Vagina (tissue), 2 donors: ENCODE data around the gene HEG1. TPM values are rescaled to one million over a fixed set of nuclear protein-coding genes. Genes with fewer than 3 reads are reported as not detected.

Source experiments
- DNase-seq, 2 donors: peaks; one replicate each; pipeline ENCODE4 v3.0.0-alpha.2; 2017; ENCODE audit errors: extremely low spot score in 2 of 2
- H3K27ac ChIP-seq: fragments of 200-600 bp; sonication (generic); one replicate; pipeline ENCODE4 v1.5.1; 2019
- H3K27me3 ChIP-seq: fragments of 200-600 bp; sonication (generic); one replicate; pipeline ENCODE4 v1.5.1; 2019
- H3K36me3 ChIP-seq, 2 donors: fragments of 200-600 bp; sonication (generic); one replicate each; pipeline ENCODE4 v1.5.1; 2017 to 2019
- H3K4me1 ChIP-seq: fragments of 200-600 bp; sonication (generic); one replicate; pipeline ENCODE4 v1.5.1; 2019
- H3K4me3 ChIP-seq, 2 donors: fragments of 200-600 bp; sonication (generic); 1 replicate in 1 of 2; 2 replicates in 1 of 2; pipeline ENCODE4 v1.5.1; 2016 to 2019
- H3K9me3 ChIP-seq: fragments of 200-600 bp; sonication (generic); one replicate; pipeline ENCODE4 v1.5.1; 2019
- POLR2A ChIP-seq, 2 donors: fragments of 450-650 bp; IDR thresholded peaks; one replicate each; pipeline ENCODE4 v1.6.1; 2017; ENCODE audit warnings: antibody characterized with exemption in 2 of 2, mild to moderate bottlenecking in 2 of 2, moderate library complexity in 2 of 2
- POLR2AphosphoS5 ChIP-seq, 2 donors: sonication (generic); formaldehyde crosslinking; IDR thresholded peaks; one replicate each; pipeline ENCODE4 v1.9.0; 2017; ENCODE audit warnings: antibody characterized with exemption in 2 of 2, mild to moderate bottlenecking in 2 of 2, low read depth in 1 of 2; ENCODE audit not compliant: insufficient read depth in 1 of 2
- intact Hi-C: fragments of 100-400 bp; cut with DNase I; formaldehyde crosslinking; loops from one replicate; pipeline ENCODE4 v1.15.1; 2023
- total RNA-seq: library from RNA; depleted of rRNA; stranded (reverse); fragments of >200 nt; gene quantifications from one replicate; pipeline ENCODE4 v1.2.3, GENCODE V29; 2016
- TF ChIP-seq, protein P1 (sequence below), 3 experiments: fragments of 450-650 bp in 2 of 3; fragments of 200-600 bp in 1 of 3; sonication (generic) in 1 of 3; IDR thresholded peaks; one replicate each; pipeline ENCODE4 v1.5.1; 2017 to 2019; ENCODE audit warnings: antibody characterized with exemption in 3 of 3, mild to moderate bottlenecking in 2 of 3, moderate library complexity in 2 of 3

Gene HEG1
- total RNA-seq, 1 donor from 2014 or later: 47.1 TPM

DNA sequence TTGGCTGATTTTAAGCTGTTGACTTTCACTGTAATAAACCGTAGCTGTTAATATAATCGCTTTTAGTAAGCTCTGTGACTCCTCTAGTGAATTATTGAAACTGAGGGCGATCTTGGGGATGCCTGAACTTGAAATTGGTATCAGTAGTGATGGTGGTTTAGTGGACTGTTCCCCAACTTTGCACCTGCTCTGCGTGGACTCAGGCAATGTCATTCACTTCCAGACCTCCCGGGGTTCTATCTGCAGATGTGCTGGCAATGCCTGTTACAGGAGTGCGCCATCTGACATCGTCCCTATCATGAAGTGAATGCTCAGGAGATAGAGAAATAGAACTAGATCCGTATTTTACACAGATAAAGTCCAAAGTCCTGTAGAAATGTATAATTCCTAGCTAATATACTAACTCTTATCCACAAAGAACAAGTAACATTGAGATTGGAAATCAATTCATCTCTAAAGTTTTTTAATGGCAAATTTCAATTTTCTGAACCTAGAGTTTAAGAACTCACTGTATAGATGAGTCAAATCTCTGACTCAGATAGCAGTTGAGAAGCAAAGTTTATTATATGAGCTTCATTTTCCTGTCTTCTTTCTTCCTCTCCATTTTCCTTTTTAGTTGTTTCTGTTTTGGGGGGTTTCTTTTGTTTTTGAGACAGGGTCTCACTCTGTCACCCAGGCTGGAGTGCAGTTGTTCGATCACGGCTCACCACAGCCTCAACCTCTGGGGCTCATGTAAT is 51.8 kb downstream of the HEG1 start:
- intact Hi-C loops: no loop called here

DNA sequence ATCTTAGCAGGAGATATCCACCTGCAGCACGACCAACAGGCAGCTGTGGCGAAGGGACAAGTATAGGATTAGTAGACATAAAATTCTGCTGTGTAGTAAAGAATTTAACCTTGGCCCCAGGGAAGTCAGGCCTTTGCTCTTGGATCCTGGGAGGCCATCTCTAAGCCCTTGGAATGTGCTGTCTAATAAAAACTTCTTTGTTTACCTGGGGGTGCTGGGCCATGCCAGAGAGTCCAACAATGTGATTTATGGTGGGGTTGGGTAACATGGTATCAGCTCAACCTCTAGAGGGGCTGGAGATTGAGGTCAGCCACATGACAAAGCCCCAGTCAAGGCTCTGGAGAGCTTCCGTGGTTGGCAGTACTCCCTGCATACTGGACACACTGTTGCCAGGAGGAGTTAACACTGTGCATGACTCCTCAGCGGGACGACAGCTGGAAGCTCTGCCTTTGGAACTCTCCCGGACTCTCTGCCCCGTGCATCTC is 52.4 kb downstream of the HEG1 start:
- Histone ChIP-seq H3K27me3 (no peaks in the 10 kb centered on the region), H3K4me1 (peaks cover 30% of the 10 kb centered on the region), H3K9me3 (no peaks in the 10 kb centered on the region), H3K4me3 (no peak overlapping the region), H3K36me3 (peaks cover 0 to 43% of the 10 kb centered on the region in 2 donors), H3K27ac (peak overlapping the region; percentile 34)
- no peak for DNase-seq
- intact Hi-C loops: no loop called here
- no peak for TF ChIP-seq POLR2AphosphoS5 (IDR thresholded peaks at IDR 0.05; ENCODE audit: insufficient read depth in 1 of 2, low read depth in 1 of 2)
- TF ChIP-seq, protein P1, sequence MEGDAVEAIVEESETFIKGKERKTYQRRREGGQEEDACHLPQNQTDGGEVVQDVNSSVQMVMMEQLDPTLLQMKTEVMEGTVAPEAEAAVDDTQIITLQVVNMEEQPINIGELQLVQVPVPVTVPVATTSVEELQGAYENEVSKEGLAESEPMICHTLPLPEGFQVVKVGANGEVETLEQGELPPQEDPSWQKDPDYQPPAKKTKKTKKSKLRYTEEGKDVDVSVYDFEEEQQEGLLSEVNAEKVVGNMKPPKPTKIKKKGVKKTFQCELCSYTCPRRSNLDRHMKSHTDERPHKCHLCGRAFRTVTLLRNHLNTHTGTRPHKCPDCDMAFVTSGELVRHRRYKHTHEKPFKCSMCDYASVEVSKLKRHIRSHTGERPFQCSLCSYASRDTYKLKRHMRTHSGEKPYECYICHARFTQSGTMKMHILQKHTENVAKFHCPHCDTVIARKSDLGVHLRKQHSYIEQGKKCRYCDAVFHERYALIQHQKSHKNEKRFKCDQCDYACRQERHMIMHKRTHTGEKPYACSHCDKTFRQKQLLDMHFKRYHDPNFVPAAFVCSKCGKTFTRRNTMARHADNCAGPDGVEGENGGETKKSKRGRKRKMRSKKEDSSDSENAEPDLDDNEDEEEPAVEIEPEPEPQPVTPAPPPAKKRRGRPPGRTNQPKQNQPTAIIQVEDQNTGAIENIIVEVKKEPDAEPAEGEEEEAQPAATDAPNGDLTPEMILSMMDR (IDR thresholded peaks at IDR 0.05): no peak
- TF ChIP-seq POLR2A (IDR thresholded peaks at IDR 0.05): no peak

More for the DNA sequence above, 51.8 kb downstream of the HEG1 start:
- H3K4me3 ChIP-seq: no peak overlapping the region
- no peak for TF ChIP-seq POLR2AphosphoS5 (IDR thresholded peaks at IDR 0.05; ENCODE audit: insufficient read depth in 1 of 2, low read depth in 1 of 2)
- TF ChIP-seq POLR2A (IDR thresholded peaks at IDR 0.05): no peak
- no peaks in the 10 kb centered on the region for H3K9me3 ChIP-seq
- peak overlapping the region; percentile 34 for H3K27ac ChIP-seq
- DNase-seq: no peak
- peaks cover 30% of the 10 kb centered on the region for H3K4me1 ChIP-seq
- H3K36me3 ChIP-seq: peaks cover 0 to 49% of the 10 kb centered on the region in 2 donors
- H3K27me3 ChIP-seq: no peaks in the 10 kb centered on the region

DNA sequence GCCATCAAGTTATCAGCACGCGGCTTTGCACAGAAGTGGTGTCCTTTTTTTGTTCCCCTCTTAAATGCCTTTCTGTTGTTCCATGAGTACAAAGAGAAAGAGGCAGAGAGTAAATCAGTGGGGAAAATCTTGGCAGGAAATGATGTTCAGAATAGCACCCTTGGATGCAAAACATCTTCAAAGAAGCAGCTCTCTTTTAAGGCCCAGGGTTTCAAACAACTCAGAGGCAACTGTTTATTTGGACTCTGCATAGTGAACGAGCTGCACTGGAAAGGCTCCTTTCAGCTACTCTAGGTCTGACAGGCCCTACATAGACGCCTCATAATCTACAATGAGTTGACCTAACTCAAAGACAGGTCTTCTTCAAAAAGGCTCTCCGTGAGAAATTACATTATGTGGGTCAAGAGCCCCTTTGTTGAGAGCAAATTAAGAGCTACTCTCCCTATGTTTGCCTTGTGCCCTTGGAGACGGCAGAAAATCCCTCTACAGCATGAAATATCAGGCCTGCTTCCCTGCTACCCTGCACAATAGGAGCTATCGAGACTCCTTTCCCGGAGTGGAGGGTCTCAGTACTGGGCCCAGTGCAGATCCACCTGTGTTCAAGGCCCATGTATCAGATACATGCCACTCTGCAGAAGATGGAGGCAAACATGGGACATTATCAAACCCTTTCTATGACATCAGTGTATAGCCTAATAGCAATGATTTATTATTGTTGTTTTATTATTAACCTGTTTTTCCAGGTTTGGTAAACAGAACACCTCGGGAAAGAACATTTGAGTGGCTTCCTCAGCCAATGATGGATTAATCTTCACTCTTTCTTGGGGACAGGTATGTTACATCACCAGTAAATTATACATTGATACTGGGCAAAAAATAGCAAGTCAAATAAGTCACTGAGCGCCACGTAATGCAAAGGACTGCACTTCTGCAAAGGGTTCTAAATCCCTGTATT is 53.1 kb downstream of the HEG1 start:
- peak overlapping the region; percentile 34 for H3K27ac ChIP-seq
- intact Hi-C loops: no loop called here
- H3K4me3 ChIP-seq: no peak overlapping the region
- H3K36me3 ChIP-seq: peaks cover 0 to 48% of the 10 kb centered on the region in 2 donors
- peaks cover 30% of the 10 kb centered on the region for H3K4me1 ChIP-seq
- no peaks in the 10 kb centered on the region for H3K9me3 ChIP-seq
- no peaks in the 10 kb centered on the region for H3K27me3 ChIP-seq
- DNase-seq: no peak
- TF ChIP-seq POLR2AphosphoS5 (IDR thresholded peaks at IDR 0.05; ENCODE audit: insufficient read depth in 1 of 2, low read depth in 1 of 2): no peak
- no peak for TF ChIP-seq POLR2A (IDR thresholded peaks at IDR 0.05)
- TF ChIP-seq, protein P1 (IDR thresholded peaks at IDR 0.05): no peak

DNA sequence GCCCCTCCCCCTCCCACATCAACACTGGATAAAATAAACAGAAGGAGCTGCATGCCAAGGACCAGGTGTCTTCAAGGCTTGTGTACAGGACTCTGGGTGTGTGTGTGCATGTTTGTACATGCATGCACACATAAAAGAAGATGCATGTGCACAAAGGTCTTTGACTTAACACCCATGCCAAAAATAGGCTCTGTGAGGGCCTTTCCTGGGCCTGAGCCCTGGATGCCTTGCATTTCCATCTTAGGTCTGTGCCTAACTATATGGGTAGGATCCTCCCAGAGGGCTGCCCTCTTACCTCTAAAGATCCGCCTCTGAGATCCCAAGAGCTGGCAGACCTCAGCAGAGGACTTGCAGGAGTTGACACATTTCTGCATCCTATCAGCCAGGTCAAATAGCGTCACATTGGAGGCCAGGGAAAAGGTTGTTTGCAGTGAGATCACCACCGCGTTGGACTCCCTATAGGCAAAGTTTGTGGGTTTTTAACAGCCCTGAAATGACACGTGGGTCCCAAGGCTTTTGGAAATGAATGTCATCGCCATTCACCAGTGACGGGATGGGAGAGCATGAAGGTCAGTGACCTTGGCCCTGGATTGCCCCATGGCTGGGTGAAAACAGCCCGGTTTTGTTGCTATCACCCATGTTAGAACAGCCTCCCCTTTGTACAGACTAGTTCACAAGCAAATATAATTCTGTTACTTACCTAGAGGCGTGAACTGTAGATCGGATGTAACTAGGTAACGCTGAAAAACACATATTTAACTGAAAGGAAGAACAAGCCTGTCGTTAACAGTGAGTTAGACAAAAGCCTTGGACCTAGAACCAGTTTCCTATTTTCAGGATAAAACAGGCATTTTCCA is 54.0 kb downstream of the HEG1 start:
- Histone ChIP-seq H3K4me1 (peaks cover 30% of the 10 kb centered on the region), H3K27ac (no peak overlapping the region), H3K4me3 (no peak overlapping the region), H3K27me3 (no peaks in the 10 kb centered on the region), H3K9me3 (no peaks in the 10 kb centered on the region), H3K36me3 (peaks cover 0 to 43% of the 10 kb centered on the region in 2 donors)
- TF ChIP-seq POLR2AphosphoS5 (IDR thresholded peaks at IDR 0.05; ENCODE audit: insufficient read depth in 1 of 2, low read depth in 1 of 2): no peak
- TF ChIP-seq, protein P1 (IDR thresholded peaks at IDR 0.05): no peak
- no peak for TF ChIP-seq POLR2A (IDR thresholded peaks at IDR 0.05)
- no peak for DNase-seq
- intact Hi-C loops: no loop called here

DNA sequence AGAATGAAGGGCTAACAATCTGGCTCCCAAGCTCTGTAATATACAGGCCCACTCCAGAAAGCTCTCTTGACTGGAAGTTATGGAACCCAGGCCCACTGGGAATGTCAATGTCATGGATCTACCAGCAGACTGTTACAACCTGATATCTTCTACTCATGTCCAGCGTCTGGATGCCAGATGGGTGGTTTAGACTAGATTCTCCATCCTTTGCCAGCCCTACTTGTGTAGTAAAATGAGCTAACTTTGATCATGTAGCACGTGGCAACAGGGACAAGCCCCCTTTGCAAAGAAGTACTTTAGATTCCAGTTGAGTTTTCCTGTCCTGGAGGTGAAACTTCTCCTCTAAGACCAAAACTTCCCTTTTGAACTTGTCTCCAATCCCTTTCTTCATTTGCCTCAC is 55.1 kb downstream of the HEG1 start:
- Histone ChIP-seq H3K9me3 (no peaks in the 10 kb centered on the region), H3K4me1 (peaks cover 37% of the 10 kb centered on the region), H3K36me3 (peaks cover 0 to 43% of the 10 kb centered on the region in 2 donors), H3K27me3 (no peaks in the 10 kb centered on the region), H3K27ac (no peak overlapping the region), H3K4me3 (no peak overlapping the region)
- intact Hi-C loops: no loop called here
- DNase-seq: no peak
- TF ChIP-seq, protein P1 (IDR thresholded peaks at IDR 0.05): no peak
- TF ChIP-seq POLR2AphosphoS5 (IDR thresholded peaks at IDR 0.05; ENCODE audit: insufficient read depth in 1 of 2, low read depth in 1 of 2): no peak
- no peak for TF ChIP-seq POLR2A (IDR thresholded peaks at IDR 0.05)
